ENCODE measurements around the gene ERF. TPM values are rescaled to one million over a fixed set of nuclear protein-coding genes. Genes with fewer than 3 reads are reported as not detected.

The ERF gene
- total and polyA plus RNA-seq, 2 donors (not counting 1 experiment from before 2014, with no cell fraction given), result 48.6 to 51.5 TPM

DNA sequence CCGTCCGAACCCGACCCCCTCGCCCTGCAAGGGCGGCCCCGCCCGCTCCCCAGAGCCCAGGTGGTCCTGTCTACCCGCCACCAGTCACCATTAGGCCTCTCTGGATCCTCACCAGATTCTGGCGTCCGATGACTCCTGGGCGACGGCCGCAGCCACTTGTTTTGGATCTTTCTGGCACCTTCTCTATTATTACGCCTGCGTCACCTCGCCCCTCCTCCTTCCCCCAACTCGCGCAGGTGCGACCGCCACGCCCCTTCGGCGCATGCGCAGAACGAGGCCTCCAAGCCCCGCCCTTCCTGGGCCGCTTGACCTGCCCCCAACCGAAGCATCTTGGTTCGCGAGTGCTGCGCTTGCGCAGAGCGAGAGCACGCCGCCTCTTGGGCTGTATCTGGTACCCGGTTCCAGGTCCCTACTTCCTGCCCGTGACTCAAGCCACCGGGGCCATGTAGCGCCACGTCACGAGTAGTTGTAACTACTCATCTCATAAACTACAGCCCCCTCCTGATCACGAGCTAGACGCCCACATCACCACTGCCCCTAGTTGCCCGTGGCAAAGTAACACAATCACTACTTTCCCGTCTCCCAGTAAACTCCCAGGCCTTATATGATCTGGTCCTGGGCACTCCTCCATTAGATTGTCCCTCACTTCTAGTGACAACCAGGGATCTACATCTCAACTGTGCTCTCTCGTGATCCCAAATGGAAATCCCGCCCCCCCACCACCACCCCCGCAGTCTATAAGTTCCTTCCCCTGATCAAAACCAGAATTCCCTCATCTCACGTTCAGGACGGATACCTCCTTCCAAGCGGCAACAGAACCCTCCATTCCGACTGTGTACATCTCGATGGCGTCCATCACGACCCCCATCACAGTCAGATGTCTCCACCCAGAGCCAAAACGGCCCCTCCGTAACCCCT lies 37.1 kb downstream of the ERF start, which contains the start of gene DEDD2:
Gene DEDD2 (minus strand): TSS at position 158 of the 918 bp plus-strand sequence. CDS start 670 bp downstream, outside the sequence.
- peaks cover 62% of the 10 kb centered on the region for H4K20me1 ChIP-seq (ENCODE audit: control insufficient read depth, insufficient read depth, low read length, poor library complexity, severe bottlenecking)
- H3K27me3 Mint-ChIP-seq, result no peaks in the 10 kb centered on the region
- peaks cover 8 to 28% of the 10 kb centered on the region in 2 experiments for H3K36me3 ChIP-seq (replicated peaks in 1 of 2; ENCODE audit: control extremely low read depth in 1 of 2, control insufficient read depth in 1 of 2, extremely low read depth in 1 of 2, insufficient read depth in 2 of 2, low read length in 1 of 2)
- H3K4me3 ChIP-seq (ENCODE audit: control extremely low read depth in 1 of 5, extremely low read depth in 1 of 5, insufficient read depth in 1 of 5, low read depth in 2 of 5, low read length in 4 of 5), result peak within 1 kb of the TSS; percentile 51 to 99 (median 98)
- H3K9me3 Mint-ChIP-seq (ENCODE audit: insufficient read depth), result no peaks in the 10 kb centered on the region
- CTCF ChIA-PET, result interaction anchor here (1.1 to 3.8 kb wide), 4 partner anchors 17 to 85 kb away, joined by 3 to 25 read pairs (median 6); partner anchors contain the start of gene POU2F2
- peaks cover 93% of the 10 kb centered on the region for H3K79me2 ChIP-seq (ENCODE audit: control insufficient read depth, insufficient read depth, low read length)
- no peaks in the 10 kb centered on the region for H3K9me3 ChIP-seq (ENCODE audit: control extremely low read depth in 1 of 3, control insufficient read depth in 2 of 3, insufficient read depth in 1 of 3, low read length in 2 of 3)
- H2AFZ ChIP-seq (ENCODE audit: insufficient read depth, low read depth, low read length, poor library complexity, severe bottlenecking), result peak within 1 kb of the TSS; percentile 65
- DNase-seq (peak; percentile 100), ATAC-seq (ENCODE audit: low read depth) (peak; percentile 77)
- peak within 1 kb of the TSS; percentile 97 to 98 for H3K27ac ChIP-seq (ENCODE audit: low read length in 2 of 2)
- peak within 1 kb of the TSS; percentile 85 for H3K4me3 Mint-ChIP-seq
- TF ChIP-seq EZH2 (IDR thresholded peaks at IDR 0.05; ENCODE audit: borderline replicate concordance, insufficient read depth, low read depth, low read length, poor library complexity, severe bottlenecking), result no peak
- POLR2A ChIA-PET, result interaction anchor here (0.6 to 2.5 kb wide), 4 partner anchors 19 to 88 kb away, joined by 3 to 11 read pairs (median 4); partner anchors contain the start of gene POU2F2
- intact Hi-C loops (cut with micrococcal nuclease), result loop anchor here (1.0 to 2.0 kb wide), 6 partner anchors 16 to 108 kb away; partner anchors contain the start of genes ERF and MEGF8
- H3K9ac ChIP-seq (ENCODE audit: low read length), result peak within 1 kb of the TSS; percentile 99
- H3K4me1 Mint-ChIP-seq, result peaks cover 77% of the 10 kb centered on the region
- peak within 1 kb of the TSS; percentile 93 for H3K27ac Mint-ChIP-seq
- WGBS (ENCODE audit: insufficient coverage), result 20% methylated on average over 57 of the region's 57 CpGs
- H3K27me3 ChIP-seq (replicated peaks in 1 of 4; ENCODE audit: control extremely low read depth in 1 of 4, control insufficient read depth in 3 of 4, insufficient read depth in 4 of 4, low read length in 3 of 4), result no peaks in the 10 kb centered on the region
- peak within 1 kb of the TSS; percentile 97 for H3K4me2 ChIP-seq (replicated peaks; ENCODE audit: low read depth, low read length, poor library complexity, severe bottlenecking)
- H3K4me1 ChIP-seq (ENCODE audit: control insufficient read depth in 2 of 2, insufficient read depth in 2 of 2, low read length in 2 of 2), result peaks cover 49 to 61% of the 10 kb centered on the region in 2 donors

All from B cell (primary cell).